RKO (cell line): ENCODE results near the gene OSBP2.

Experiments used
- DNase-seq: peaks from one replicate; pipeline ENCODE4 v3.0.0-alpha.2; 2016; ENCODE audit warnings: low spot score

OSBP2 gene

GRCh38 chr22:30905696-30906341, 211.1 kb downstream of the OSBP2 start:
- no peak for DNase-seq

GRCh38 chr22:30906411-30906810, 211.7 kb downstream of the OSBP2 start:
- DNase-seq = no peak

GRCh38 chr22:30906946-30907345, 212.3 kb downstream of the OSBP2 start:
- DNase-seq = no peak

GRCh38 chr22:30908051-30908461, 213.4 kb downstream of the OSBP2 start:
- no peak for DNase-seq

- no peak for DNase-seq
Observed at GRCh38 chr22:30909306-30909705, 214.6 kb downstream of the OSBP2 start.

GRCh38 chr22:30910358-30910757, 215.7 kb downstream of the OSBP2 start:
- DNase-seq = no peak

GRCh38 chr22:30918761-30919160, 224.1 kb downstream of the OSBP2 start:
- no peak for DNase-seq

- DNase-seq = no peak
Observed at GRCh38 chr22:30919973-30920372, 225.3 kb downstream of the OSBP2 start.

- DNase-seq = peak; percentile 77
Observed at GRCh38 chr22:30920407-30920806, 225.7 kb downstream of the OSBP2 start.

- DNase-seq = no peak
Observed at GRCh38 chr22:30921108-30921507, 226.4 kb downstream of the OSBP2 start.

GRCh38 chr22:30922151-30922611, 227.5 kb downstream of the OSBP2 start:
- DNase-seq = no peak

GRCh38 chr22:30923168-30923900, 228.7 kb downstream of the OSBP2 start:
- no peak for DNase-seq

GRCh38 chr22:30925667-30926066, 231.0 kb downstream of the OSBP2 start:
- DNase-seq = no peak

- no peak for DNase-seq
Observed at GRCh38 chr22:30926706-30927105, 232.0 kb downstream of the OSBP2 start.

- DNase-seq = no peak
Observed at GRCh38 chr22:30927806-30928205, 233.1 kb downstream of the OSBP2 start.

- DNase-seq = no peak
Observed at GRCh38 chr22:30928401-30928800, 233.7 kb downstream of the OSBP2 start.

GRCh38 chr22:30930228-30930627, 235.6 kb downstream of the OSBP2 start:
- DNase-seq = no peak

GRCh38 chr22:30931541-30932300, 237.0 kb downstream of the OSBP2 start:
- no peak for DNase-seq

- DNase-seq = no peak
Observed at GRCh38 chr22:30932661-30933060, 238.0 kb downstream of the OSBP2 start.

- no peak for DNase-seq
Observed at GRCh38 chr22:30933457-30933856, 238.8 kb downstream of the OSBP2 start.

- no peak for DNase-seq
Observed at GRCh38 chr22:30934053-30934452, 239.4 kb downstream of the OSBP2 start.

GRCh38 chr22:30940685-30941362, 246.2 kb downstream of the OSBP2 start:
- no peak for DNase-seq
